Duodenal mucosa (tissue), 2 donors: ENCODE measurements around the gene CORO1C.

ENCODE experiments used
- H3K27ac ChIP-seq: one replicate; pipeline ENCODE4 v1.7.0; 2013; ENCODE audit warnings: low read depth, low read length
- H3K27me3 ChIP-seq, 2 donors: one replicate each; pipeline ENCODE4 v1.7.0; 2013; ENCODE audit warnings: low read length in 2 of 2, control low read depth in 1 of 2; ENCODE audit not compliant: insufficient read depth in 2 of 2, control insufficient read depth in 1 of 2
- H3K36me3 ChIP-seq, 2 donors: one replicate each; pipeline ENCODE4 v1.7.0; 2013; ENCODE audit warnings: low read length in 2 of 2, control low read depth in 1 of 2; ENCODE audit not compliant: insufficient read depth in 2 of 2, control insufficient read depth in 1 of 2
- H3K4me1 ChIP-seq, 2 donors: one replicate each; pipeline ENCODE4 v1.7.0; 2013; ENCODE audit warnings: low read length in 2 of 2, control low read depth in 1 of 2; ENCODE audit not compliant: insufficient read depth in 2 of 2, control insufficient read depth in 1 of 2
- H3K4me3 ChIP-seq, 2 donors: one replicate each; pipeline ENCODE4 v1.7.0; 2013; ENCODE audit warnings: low read length in 2 of 2, low read depth in 1 of 2
- H3K9ac ChIP-seq, 2 donors: one replicate each; pipeline ENCODE4 v1.7.0; 2013; ENCODE audit warnings: low read length in 2 of 2, low read depth in 1 of 2
- H3K9me3 ChIP-seq, 2 donors: one replicate each; pipeline ENCODE4 v1.7.0; 2013; ENCODE audit warnings: low read length in 2 of 2, control low read depth in 1 of 2; ENCODE audit not compliant: control insufficient read depth in 1 of 2

Gene CORO1C

GRCh38 chr12:108610336-108610815 is 120.9 kb downstream of the CORO1C start:
- H3K9me3 ChIP-seq: no peaks in the 10 kb centered on the region
- H3K27ac ChIP-seq: no peak overlapping the region
- H3K9ac ChIP-seq: no peak overlapping the region
- H3K36me3 ChIP-seq: no peaks in the 10 kb centered on the region
- H3K4me3 ChIP-seq: no peak overlapping the region
- H3K4me1 ChIP-seq: peaks cover 0 to 3% of the 10 kb centered on the region in 2 donors
- H3K27me3 ChIP-seq: no peaks in the 10 kb centered on the region

GRCh38 chr12:108609537-108610335 is 121.6 kb downstream of the CORO1C start:
- Histone ChIP-seq H3K4me1 (peaks cover 0 to 3% of the 10 kb centered on the region in 2 donors), H3K9me3 (no peaks in the 10 kb centered on the region), H3K4me3 (no peak overlapping the region), H3K9ac (no peak overlapping the region), H3K27me3 (no peaks in the 10 kb centered on the region), H3K27ac (no peak overlapping the region), H3K36me3 (no peaks in the 10 kb centered on the region)

GRCh38 chr12:108608616-108609015 is 122.7 kb downstream of the CORO1C start:
- peaks cover 0 to 3% of the 10 kb centered on the region in 2 donors for H3K4me1 ChIP-seq
- no peak overlapping the region for H3K9ac ChIP-seq
- no peak overlapping the region for H3K27ac ChIP-seq
- no peak overlapping the region for H3K4me3 ChIP-seq
- H3K9me3 ChIP-seq: no peaks in the 10 kb centered on the region
- no peaks in the 10 kb centered on the region for H3K36me3 ChIP-seq
- no peaks in the 10 kb centered on the region for H3K27me3 ChIP-seq

- Histone ChIP-seq H3K4me1 (peaks cover 0 to 3% of the 10 kb centered on the region in 2 donors), H3K9me3 (no peaks in the 10 kb centered on the region), H3K27me3 (no peaks in the 10 kb centered on the region), H3K27ac (no peak overlapping the region), H3K4me3 (no peak overlapping the region), H3K36me3 (no peaks in the 10 kb centered on the region), H3K9ac (no peak overlapping the region)
Observed at GRCh38 chr12:108607981-108608600, 123.2 kb downstream of the CORO1C start.

GRCh38 chr12:108606492-108606891 is 124.8 kb downstream of the CORO1C start:
- no peaks in the 10 kb centered on the region for H3K27me3 ChIP-seq
- no peaks in the 10 kb centered on the region for H3K36me3 ChIP-seq
- H3K9me3 ChIP-seq: no peaks in the 10 kb centered on the region
- no peak overlapping the region for H3K27ac ChIP-seq
- no peaks in the 10 kb centered on the region for H3K4me1 ChIP-seq
- H3K9ac ChIP-seq: no peak overlapping the region
- no peak overlapping the region for H3K4me3 ChIP-seq

- Histone ChIP-seq H3K36me3 (no peaks in the 10 kb centered on the region), H3K27me3 (no peaks in the 10 kb centered on the region)
Observed at GRCh38 chr12:108605690-108606406, 125.5 kb downstream of the CORO1C start.

GRCh38 chr12:108605000-108605689 is 126.2 kb downstream of the CORO1C start:
- Histone ChIP-seq H3K4me1 (no peaks in the 10 kb centered on the region), H3K36me3 (no peaks in the 10 kb centered on the region), H3K27ac (no peak overlapping the region), H3K27me3 (no peaks in the 10 kb centered on the region), H3K4me3 (no peak overlapping the region), H3K9me3 (no peaks in the 10 kb centered on the region), H3K9ac (no peak overlapping the region)

More at GRCh38 chr12:108605690-108606406, 125.5 kb downstream of the CORO1C start:
- Histone ChIP-seq H3K9ac (no peak overlapping the region), H3K4me3 (no peak overlapping the region), H3K27ac (no peak overlapping the region), H3K4me1 (no peaks in the 10 kb centered on the region), H3K9me3 (no peaks in the 10 kb centered on the region)

- no peaks in the 10 kb centered on the region for H3K36me3 ChIP-seq
- H3K9ac ChIP-seq: no peak overlapping the region
- H3K4me1 ChIP-seq: no peaks in the 10 kb centered on the region
- no peaks in the 10 kb centered on the region for H3K27me3 ChIP-seq
- H3K27ac ChIP-seq: no peak overlapping the region
- H3K9me3 ChIP-seq: no peaks in the 10 kb centered on the region
- no peak overlapping the region for H3K4me3 ChIP-seq
Observed at GRCh38 chr12:108604208-108604941, 126.9 kb downstream of the CORO1C start.

- no peaks in the 10 kb centered on the region for H3K4me1 ChIP-seq
- no peak overlapping the region for H3K27ac ChIP-seq
- H3K4me3 ChIP-seq: no peak overlapping the region
- H3K9me3 ChIP-seq: no peaks in the 10 kb centered on the region
- H3K36me3 ChIP-seq: no peaks in the 10 kb centered on the region
- H3K27me3 ChIP-seq: no peaks in the 10 kb centered on the region
- no peak overlapping the region for H3K9ac ChIP-seq
Observed at GRCh38 chr12:108603743-108604142, 127.6 kb downstream of the CORO1C start.
